H9 (cell line): ENCODE data around the gene WAC. TPM values are rescaled to one million over a fixed set of nuclear protein-coding genes. Genes with fewer than 3 reads are reported as not detected.

Experiments
- DNase-seq: peaks from one replicate; pipeline ENCODE4 v3.0.0-alpha.2; 2017
- H2AFZ ChIP-seq: one replicate; pipeline ENCODE4 v1.6.1; 2013; ENCODE audit warnings: mild to moderate bottlenecking, low read length, control low read depth, moderate library complexity
- H2AK5ac ChIP-seq: 2 replicates; pipeline ENCODE4 v1.6.1; 2013; ENCODE audit warnings: low read length, control low read depth, mixed read lengths; ENCODE audit not compliant: insufficient read length
- H2BK120ac ChIP-seq: one replicate; pipeline ENCODE4 v1.6.1; 2013; ENCODE audit warnings: low read depth, mild to moderate bottlenecking, low read length, control low read depth, inconsistent platforms; ENCODE audit not compliant: poor library complexity, severe bottlenecking
- H2BK12ac ChIP-seq: 2 replicates; pipeline ENCODE4 v1.6.1; 2013; ENCODE audit warnings: low read length, control low read depth, mixed read lengths, low read depth; ENCODE audit not compliant: insufficient read length
- H2BK15ac ChIP-seq: 2 replicates; pipeline ENCODE4 v1.6.1; 2013; ENCODE audit warnings: low read depth, low read length, control low read depth
- H2BK20ac ChIP-seq: one replicate; pipeline ENCODE4 v1.6.1; 2013; ENCODE audit warnings: low read depth, mild to moderate bottlenecking, low read length, control low read depth, inconsistent platforms; ENCODE audit not compliant: poor library complexity, severe bottlenecking
- H2BK5ac ChIP-seq: 2 replicates; pipeline ENCODE4 v1.6.1; 2013; ENCODE audit warnings: low read length, control low read depth, mixed read lengths; ENCODE audit not compliant: insufficient read length
- H3K14ac ChIP-seq: 2 replicates; pipeline ENCODE4 v1.6.1; 2013; ENCODE audit warnings: low read length, control low read depth; ENCODE audit not compliant: insufficient read depth
- H3K18ac ChIP-seq: 2 replicates; pipeline ENCODE4 v1.6.1; 2013; ENCODE audit warnings: low read depth, mild to moderate bottlenecking, mixed read lengths, low read length, control low read depth; ENCODE audit not compliant: insufficient read length
- H3K23ac ChIP-seq: 2 replicates; pipeline ENCODE4 v1.6.1; 2013; ENCODE audit warnings: low read length, control low read depth, mixed read lengths, low read depth; ENCODE audit not compliant: insufficient read length
- H3K23me2 ChIP-seq: 2 replicates; pipeline ENCODE4 v1.6.1; 2013; ENCODE audit warnings: low read depth, mild to moderate bottlenecking, mixed read lengths, low read length, control low read depth; ENCODE audit not compliant: insufficient read length, poor library complexity, severe bottlenecking
- H3K27ac ChIP-seq: 2 replicates; pipeline ENCODE4 v1.5.1; 2013; ENCODE audit warnings: low read length, control low read depth, mixed read lengths, low read depth; ENCODE audit not compliant: insufficient read length
- H3K27me3 ChIP-seq: 2 replicates; pipeline ENCODE4 v1.6.1; 2013; ENCODE audit warnings: low read length, control low read depth, inconsistent platforms; ENCODE audit not compliant: insufficient read depth
- H3K4ac ChIP-seq: 2 replicates; pipeline ENCODE4 v1.6.1; 2013; ENCODE audit warnings: low read depth, mild to moderate bottlenecking, control low read depth, inconsistent platforms, low read length, moderate library complexity
- H3K4me1 ChIP-seq: 2 replicates; pipeline ENCODE4 v1.6.1; 2013; ENCODE audit warnings: low read length, control low read depth, inconsistent platforms; ENCODE audit not compliant: insufficient read depth
- H3K4me2 ChIP-seq: 2 replicates; pipeline ENCODE4 v1.6.1; 2013; ENCODE audit warnings: low read length, control low read depth, mixed read lengths; ENCODE audit not compliant: insufficient read length, insufficient read depth
- H3K56ac ChIP-seq: 2 replicates; pipeline ENCODE4 v1.6.1; 2013; ENCODE audit warnings: low read depth, mild to moderate bottlenecking, mixed read lengths, low read length, control low read depth; ENCODE audit not compliant: insufficient read length
- H3K79me1 ChIP-seq: 2 replicates; pipeline ENCODE4 v1.6.1; 2013; ENCODE audit warnings: low read depth, mild to moderate bottlenecking, moderate library complexity, low read length, control low read depth, inconsistent platforms; ENCODE audit not compliant: insufficient read depth, poor library complexity, severe bottlenecking
- H3K79me2 ChIP-seq: 2 replicates; pipeline ENCODE4 v1.6.1; 2013; ENCODE audit warnings: low read length, control low read depth, inconsistent platforms; ENCODE audit not compliant: insufficient read depth
- H3K9ac ChIP-seq: 2 replicates; pipeline ENCODE4 v1.6.1; 2013; ENCODE audit warnings: low read length, control low read depth, mixed read lengths; ENCODE audit not compliant: insufficient read length; ENCODE audit errors: extremely low read depth
- H3K9me3 ChIP-seq: one replicate; pipeline ENCODE4 v1.6.1; 2013; ENCODE audit warnings: low read depth, low read length, inconsistent platforms; ENCODE audit not compliant: control insufficient read depth
- H3T11ph ChIP-seq: one replicate; pipeline ENCODE4 v1.6.1; 2013; ENCODE audit warnings: mild to moderate bottlenecking, low read length, control low read depth, inconsistent platforms
- H4K20me1 ChIP-seq: one replicate; pipeline ENCODE4 v1.6.1; 2013; ENCODE audit not compliant: control insufficient read depth, insufficient read length, insufficient read depth
- H4K5ac ChIP-seq: 2 replicates; pipeline ENCODE4 v1.6.1; 2013; ENCODE audit warnings: low read depth, mild to moderate bottlenecking, mixed read lengths, low read length, control low read depth; ENCODE audit not compliant: insufficient read length
- H4K8ac ChIP-seq: replicated peaks from 2 replicates; pipeline ENCODE4 v1.6.1; 2013; ENCODE audit warnings: low read length, control low read depth, mixed read lengths, low read depth; ENCODE audit not compliant: insufficient read length
- H4K91ac ChIP-seq: 2 replicates; pipeline ENCODE4 v1.6.1; 2013; ENCODE audit warnings: low read depth, mild to moderate bottlenecking, moderate library complexity, mixed read lengths, low read length, control low read depth; ENCODE audit not compliant: insufficient read length
- H3K27ac Mint-ChIP-seq, 3 experiments: 2 replicates in 2 of 3; 3 replicates in 1 of 3; pipeline ENCODE4 v1.8.0; 2020 to 2021; ENCODE audit warnings: mixed read lengths in 3 of 3, mild to moderate bottlenecking in 1 of 3, moderate library complexity in 1 of 3
- H3K27me3 Mint-ChIP-seq: 2 replicates; pipeline ENCODE4 v1.8.0; 2021; ENCODE audit warnings: low read depth, mild to moderate bottlenecking, moderate library complexity, mixed read lengths
- H3K36me3 Mint-ChIP-seq, 3 experiments: 2 replicates in 2 of 3; 3 replicates in 1 of 3; pipeline ENCODE4 v1.8.0; 2020 to 2021; ENCODE audit warnings: low read depth in 3 of 3, mixed read lengths in 3 of 3; ENCODE audit not compliant: insufficient read depth in 1 of 3
- H3K4me1 Mint-ChIP-seq, 2 experiments: 2 replicates each; pipeline ENCODE4 v1.8.0; 2020; ENCODE audit warnings: mixed read lengths in 2 of 2
- H3K4me3 Mint-ChIP-seq, 2 experiments: 2 replicates in 1 of 2; 3 replicates in 1 of 2; pipeline ENCODE4 v1.8.0; 2020 to 2021; ENCODE audit warnings: mild to moderate bottlenecking in 2 of 2, mixed read lengths in 2 of 2, moderate library complexity in 1 of 2
- H3K9me3 Mint-ChIP-seq, 2 experiments: 2 replicates in 1 of 2; 3 replicates in 1 of 2; pipeline ENCODE4 v1.8.0; 2020; ENCODE audit warnings: mild to moderate bottlenecking in 2 of 2, mixed read lengths in 2 of 2, moderate library complexity in 1 of 2
- WGBS: extraction: QIAGEN DNeasy Blood & Tissue Kit; methylation state at CpG from one replicate; pipeline ENCODE4 v1.1.7; 2013; ENCODE audit warnings: missing lambda C conversion rate, low lambda C conversion rate, mixed read lengths; ENCODE audit not compliant: insufficient read length; ENCODE audit errors: extremely low coverage; 5-methylcytosine and 5-hydroxymethylcytosine counted together
- total RNA-seq: library from RNA; stranded (reverse); gene quantifications from 2 replicates; pipeline ENCODE4 v1.2.1, GENCODE V29; 2021
- TF ChIP-seq, protein P1 (sequence below): fragments of 200-600 bp; sonication (generic); conservative IDR thresholded peaks from 3 replicates; pipeline ENCODE4 v1.8.0; 2021; ENCODE audit warnings: antibody characterized with exemption, mild to moderate bottlenecking

Gene WAC
- total RNA-seq, 1 experiment from 2014 or later, result 130 TPM

DNA sequence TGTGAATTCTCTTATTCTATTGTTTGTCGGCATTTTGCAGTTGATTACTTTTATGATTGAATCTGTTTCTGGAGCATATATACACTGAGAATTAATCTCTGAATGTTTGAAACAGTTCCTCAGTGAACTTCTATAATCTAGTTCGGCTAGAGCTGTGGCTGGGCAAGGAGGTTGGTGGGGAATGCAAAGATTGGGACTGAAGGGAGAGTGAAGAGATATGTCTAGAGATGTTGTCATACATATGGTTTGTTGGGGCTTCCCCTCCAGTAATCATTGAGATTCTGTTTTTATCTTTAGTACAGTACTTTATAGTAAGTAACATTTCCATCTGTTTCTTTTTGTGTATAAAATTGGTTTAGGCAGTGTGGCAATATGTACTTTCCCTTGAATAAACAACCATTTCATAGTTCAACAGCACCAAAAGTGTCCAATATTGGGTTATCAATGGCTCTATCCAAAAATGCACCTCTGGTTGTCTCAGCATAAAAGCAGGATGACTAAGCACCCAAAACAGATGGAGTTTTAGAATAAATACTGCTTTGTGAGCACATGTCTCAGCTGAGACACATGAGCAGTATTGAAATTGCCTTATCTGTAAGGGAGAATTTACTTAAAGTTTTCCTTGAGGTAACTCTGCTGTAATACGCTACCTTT lies 36.7 kb downstream of the WAC start:
- no peak for DNase-seq
- peak overlapping the region in 1 of 3 experiments; percentile 38; a peak in 1 of 7 replicates for H3K27ac Mint-ChIP-seq
- no peak overlapping the region for H4K5ac ChIP-seq

More for the DNA sequence above, 36.7 kb downstream of the WAC start:
- Histone ChIP-seq H3K14ac (no peak overlapping the region), H3K9ac (no peak overlapping the region), H4K20me1 (no peaks in the 10 kb centered on the region), H3K4ac (no peak overlapping the region), H4K91ac (no peak overlapping the region), H3K27ac (no peak overlapping the region), H3K23ac (no peak overlapping the region), H2BK5ac (no peak overlapping the region), H3K23me2 (no peaks in the 10 kb centered on the region), H3K79me1 (peaks cover 7% of the 10 kb centered on the region), H2BK20ac (no peak overlapping the region), H3K4me1 (no peaks in the 10 kb centered on the region), H2AK5ac (no peak overlapping the region), H2BK12ac (no peak overlapping the region), H3K56ac (no peak overlapping the region), H3K4me2 (no peak overlapping the region), H3T11ph (no peak overlapping the region), H3K27me3 (no peaks in the 10 kb centered on the region), H3K79me2 (peaks cover 47% of the 10 kb centered on the region), H4K8ac (no peak overlapping the region), H3K9me3 (no peaks in the 10 kb centered on the region), H2AFZ (no peak overlapping the region), H2BK15ac (no peak overlapping the region), H2BK120ac (no peak overlapping the region), H3K18ac (no peak overlapping the region)
- TF ChIP-seq, protein P1, sequence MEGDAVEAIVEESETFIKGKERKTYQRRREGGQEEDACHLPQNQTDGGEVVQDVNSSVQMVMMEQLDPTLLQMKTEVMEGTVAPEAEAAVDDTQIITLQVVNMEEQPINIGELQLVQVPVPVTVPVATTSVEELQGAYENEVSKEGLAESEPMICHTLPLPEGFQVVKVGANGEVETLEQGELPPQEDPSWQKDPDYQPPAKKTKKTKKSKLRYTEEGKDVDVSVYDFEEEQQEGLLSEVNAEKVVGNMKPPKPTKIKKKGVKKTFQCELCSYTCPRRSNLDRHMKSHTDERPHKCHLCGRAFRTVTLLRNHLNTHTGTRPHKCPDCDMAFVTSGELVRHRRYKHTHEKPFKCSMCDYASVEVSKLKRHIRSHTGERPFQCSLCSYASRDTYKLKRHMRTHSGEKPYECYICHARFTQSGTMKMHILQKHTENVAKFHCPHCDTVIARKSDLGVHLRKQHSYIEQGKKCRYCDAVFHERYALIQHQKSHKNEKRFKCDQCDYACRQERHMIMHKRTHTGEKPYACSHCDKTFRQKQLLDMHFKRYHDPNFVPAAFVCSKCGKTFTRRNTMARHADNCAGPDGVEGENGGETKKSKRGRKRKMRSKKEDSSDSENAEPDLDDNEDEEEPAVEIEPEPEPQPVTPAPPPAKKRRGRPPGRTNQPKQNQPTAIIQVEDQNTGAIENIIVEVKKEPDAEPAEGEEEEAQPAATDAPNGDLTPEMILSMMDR, result no peak
- Mint-ChIP-seq H3K4me1 (peaks cover 12 to 28% of the 10 kb centered on the region in 2 experiments), H3K9me3 (no peaks in the 10 kb centered on the region), H3K4me3 (no peak overlapping the region), H3K36me3 (peaks cover 11 to 41% (median 38%) of the 10 kb centered on the region in 3 experiments; a peak in 6 of 7 replicates), H3K27me3 (no peaks in the 10 kb centered on the region)
- no CpG with 5 or more reads among the region's 3 CpGs for WGBS
